Measurements from ENCODE around the gene KPTN.
A peak's percentile ranks its signal among the peaks of the same experiment; 100 is the strongest.

KPTN gene

DNA sequence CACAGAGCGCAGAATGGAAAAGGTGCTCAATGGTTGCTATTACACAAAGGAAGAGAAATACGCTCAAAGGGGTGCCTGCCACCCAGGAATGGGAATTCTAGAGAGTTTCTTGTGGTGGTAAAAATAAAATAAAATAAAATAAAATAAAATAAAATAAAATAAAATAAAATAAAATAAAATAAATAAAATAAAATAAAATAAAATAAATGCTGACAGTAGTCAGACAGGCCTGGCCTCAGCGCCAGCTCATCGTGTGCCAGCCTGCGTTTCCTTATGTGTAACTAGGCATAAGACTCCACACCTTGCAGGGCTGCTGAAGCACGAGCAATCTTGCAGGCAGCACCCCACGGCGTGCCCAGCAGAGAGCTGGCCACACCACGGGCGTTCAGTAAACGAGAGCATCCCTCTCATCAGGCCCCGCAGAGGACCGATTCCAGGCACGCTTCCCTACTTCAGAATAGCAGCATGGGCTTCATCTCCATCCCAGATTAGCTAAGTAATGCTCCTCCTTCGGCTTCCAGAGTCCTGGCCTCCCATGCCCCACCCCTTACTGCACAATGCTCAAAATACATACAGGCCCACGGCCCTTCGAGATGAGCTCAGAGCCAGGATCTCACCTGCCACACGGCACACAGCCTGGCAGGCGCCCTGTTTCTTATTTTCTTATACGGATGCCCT, 25.3 kb upstream of the KPTN start:
- FAIRE-seq, result peak; percentile 17
- no peak for DNase-seq (ENCODE audit: low spot score)

DNA sequence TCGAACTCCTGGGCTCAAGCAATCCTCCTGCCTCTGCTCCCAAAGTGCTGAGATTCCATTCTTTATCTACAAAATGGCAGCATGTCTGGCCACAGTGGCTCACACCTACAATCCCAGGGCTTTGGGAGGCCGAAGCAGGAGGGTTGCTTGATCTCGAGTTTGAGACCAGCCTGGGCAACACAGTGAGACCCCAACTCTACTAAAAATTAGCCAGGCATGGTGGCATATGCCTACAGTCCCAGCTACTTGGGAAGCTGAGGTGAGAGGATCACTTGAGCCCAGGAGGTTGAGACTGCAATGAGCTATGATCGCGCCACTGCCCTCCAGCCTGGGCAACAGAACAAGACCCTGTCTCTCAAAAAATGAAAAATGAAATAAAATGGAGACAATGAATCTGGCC, 24.7 kb upstream of the KPTN start:
- no peak for FAIRE-seq
- DNase-seq (ENCODE audit: low spot score), result no peak

- FAIRE-seq (no peak), DNase-seq (ENCODE audit: low spot score) (no peak)
Measured at GRCh38 chr19:47507924-47508553, 24.0 kb upstream of the KPTN start.

- FAIRE-seq, result no peak
- no peak for DNase-seq (ENCODE audit: low spot score)
Measured at GRCh38 chr19:47507012-47507411, 23.0 kb upstream of the KPTN start.

DNA sequence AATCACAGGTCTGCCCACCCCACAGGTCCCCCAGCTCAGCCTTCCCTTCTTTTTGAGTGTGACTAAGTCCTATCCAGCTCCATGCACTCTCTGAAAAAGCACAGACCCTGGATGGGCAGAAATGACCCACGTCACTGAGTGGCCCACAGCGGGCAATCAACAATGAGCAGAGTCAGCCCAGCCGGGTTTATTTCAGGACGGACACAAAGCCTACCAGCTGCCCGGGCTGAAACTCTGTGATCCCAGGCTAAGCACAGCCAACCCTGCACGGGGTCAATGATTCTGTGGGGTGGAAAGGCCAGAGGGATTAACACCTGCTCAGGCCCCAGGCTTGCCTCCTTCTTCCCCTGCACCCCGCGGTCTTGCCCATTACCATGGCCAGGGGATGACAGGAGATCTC, 22.4 kb upstream of the KPTN start:
- FAIRE-seq (no peak), DNase-seq (ENCODE audit: low spot score) (no peak)

GRCh38 chr19:47505506-47505905, 21.5 kb upstream of the KPTN start:
- DNase-seq (ENCODE audit: low spot score), result no peak
- no peak for FAIRE-seq

DNA sequence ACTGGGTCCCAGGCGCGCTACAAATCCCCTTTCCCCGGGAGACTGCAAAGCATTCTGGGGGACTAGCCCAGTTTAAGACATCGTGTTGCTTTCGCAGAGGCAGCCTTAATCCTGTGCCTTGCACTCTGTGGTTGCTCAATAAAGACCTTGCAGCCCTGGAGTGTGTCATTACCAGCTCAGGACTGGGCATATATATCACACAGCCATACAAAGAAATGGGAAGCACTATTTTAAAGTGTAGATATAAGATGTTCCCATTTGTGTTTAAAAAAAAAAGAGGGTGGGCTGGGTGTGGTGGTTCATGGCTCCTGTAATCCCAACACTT, 19.8 kb upstream of the KPTN start:
- DNase-seq (ENCODE audit: low spot score) (no peak), FAIRE-seq (no peak)

GRCh38 chr19:47503130-47503825, 19.3 kb upstream of the KPTN start:
- no peak for DNase-seq (ENCODE audit: low spot score)
- no peak for FAIRE-seq

DNA sequence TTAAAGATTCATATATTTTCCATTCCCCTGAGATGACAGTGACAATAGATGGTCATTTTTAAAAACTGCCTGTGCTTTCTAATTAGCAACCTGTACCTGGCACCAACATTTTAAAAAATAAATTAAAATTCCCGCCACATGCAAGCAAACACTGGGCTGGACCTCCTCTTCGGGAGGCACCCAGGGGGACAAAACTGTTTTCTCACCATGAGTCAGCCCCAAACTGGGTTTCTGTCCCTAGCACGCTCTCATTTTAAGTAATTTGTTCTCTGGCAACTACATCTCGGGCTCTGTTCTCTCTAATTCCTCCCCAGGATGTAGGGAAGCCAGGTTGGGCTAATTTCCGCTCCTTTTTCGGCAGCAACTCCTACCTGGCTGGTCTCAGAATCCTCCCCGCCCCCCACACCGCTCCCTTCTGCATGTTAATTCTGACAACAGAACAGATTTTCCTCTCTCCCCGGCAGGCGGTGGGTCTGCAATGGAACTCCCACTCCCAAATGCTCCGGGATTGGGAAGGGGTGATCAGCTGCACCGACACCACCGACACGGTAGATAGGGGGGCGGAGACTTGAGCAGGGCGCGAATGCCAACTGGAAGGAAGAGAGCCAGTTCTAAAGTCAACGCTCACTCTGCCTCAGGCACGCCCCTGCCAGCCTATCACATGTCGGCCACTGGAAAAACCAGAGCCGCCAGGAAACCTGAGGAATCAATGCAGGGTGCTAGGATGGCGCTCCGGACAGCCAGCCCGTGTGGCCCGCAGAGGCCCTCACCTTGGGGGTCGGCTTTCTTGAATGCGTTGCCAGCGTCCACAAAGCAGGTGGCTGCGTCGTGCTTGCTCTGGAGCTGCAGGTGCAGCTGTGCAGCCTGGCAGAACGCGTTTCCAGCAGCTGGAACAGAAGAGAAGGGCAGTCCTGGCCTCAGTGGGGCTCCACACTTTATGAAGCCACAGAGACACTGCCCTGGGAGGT, 16.1 kb upstream of the KPTN start:
- FAIRE-seq (no peak), DNase-seq (ENCODE audit: low spot score) (no peak)

DNA sequence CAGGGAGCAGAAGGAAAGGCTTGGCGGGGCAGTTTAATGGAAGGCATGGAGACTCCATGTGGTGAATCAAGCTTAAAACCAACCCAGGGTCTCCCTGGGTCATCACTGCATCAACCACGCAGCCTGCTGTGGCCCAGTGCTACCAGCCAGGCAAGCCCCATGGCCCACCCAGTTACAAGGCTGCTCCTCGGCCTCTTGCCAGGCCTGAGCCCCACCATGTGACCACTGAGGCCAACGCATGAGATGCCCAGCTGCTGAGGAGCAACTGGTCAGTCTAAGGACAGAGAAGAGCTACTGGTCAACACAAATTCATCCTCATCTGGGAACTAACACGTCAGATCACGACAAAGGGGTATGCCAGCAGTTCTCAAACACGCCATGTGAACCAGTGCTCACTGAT, 15.4 kb upstream of the KPTN start:
- DNase-seq (ENCODE audit: low spot score) (no peak), FAIRE-seq (no peak)

- FAIRE-seq, result no peak
- no peak for DNase-seq (ENCODE audit: low spot score)
Measured at GRCh38 chr19:47498561-47498960, 14.5 kb upstream of the KPTN start.

GRCh38 chr19:47497821-47498520, 14.0 kb upstream of the KPTN start:
- no peak for FAIRE-seq

DNA sequence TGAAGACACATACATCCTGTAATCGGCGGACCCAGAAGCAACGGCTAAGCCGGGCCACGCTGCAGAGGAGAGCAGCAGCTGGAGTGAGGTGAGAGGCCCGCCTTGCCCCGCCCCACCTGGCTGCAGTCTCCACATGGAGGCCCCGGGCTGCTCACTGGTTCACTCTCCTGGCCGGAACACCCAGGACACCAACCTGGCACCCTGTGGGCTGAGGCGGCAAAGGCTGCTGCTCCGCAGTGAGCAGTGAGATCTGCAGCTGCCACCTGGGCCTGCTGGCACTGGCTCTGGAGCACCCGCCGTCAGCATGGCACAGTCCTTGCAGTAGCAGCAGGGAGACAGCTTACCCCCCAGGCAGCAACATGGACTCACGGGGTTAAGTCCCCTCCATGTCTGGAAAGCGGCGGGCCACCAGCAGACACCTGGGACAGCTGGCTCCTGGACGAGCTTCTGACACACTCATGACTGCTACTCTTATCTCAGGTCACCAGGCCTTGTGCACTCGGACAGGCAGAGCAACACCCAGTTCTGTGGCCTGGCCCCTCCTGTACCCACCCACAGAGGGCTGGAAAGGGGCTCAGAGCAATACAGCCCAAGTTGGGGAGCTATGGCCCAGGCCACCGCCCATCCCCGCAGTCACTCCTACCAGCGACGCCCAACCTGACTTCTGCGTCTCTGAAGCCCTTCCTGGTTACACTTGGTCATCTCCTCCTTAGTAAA, 13.2 kb upstream of the KPTN start:
- DNase-seq (ENCODE audit: low spot score) (no peak), FAIRE-seq (no peak)

More at GRCh38 chr19:47497821-47498520, 14.0 kb upstream of the KPTN start:
- DNase-seq (ENCODE audit: low spot score), result no peak

GRCh38 chr19:47495478-47496372, 11.7 kb upstream of the KPTN start:
- no peak for DNase-seq (ENCODE audit: low spot score)
- FAIRE-seq, result no peak

GRCh38 chr19:47494729-47495128, 10.7 kb upstream of the KPTN start:
- no peak for DNase-seq (ENCODE audit: low spot score)
- no peak for FAIRE-seq

GRCh38 chr19:47494211-47494547, 10.2 kb upstream of the KPTN start:
- DNase-seq (ENCODE audit: low spot score) (no peak), FAIRE-seq (no peak)

DNA sequence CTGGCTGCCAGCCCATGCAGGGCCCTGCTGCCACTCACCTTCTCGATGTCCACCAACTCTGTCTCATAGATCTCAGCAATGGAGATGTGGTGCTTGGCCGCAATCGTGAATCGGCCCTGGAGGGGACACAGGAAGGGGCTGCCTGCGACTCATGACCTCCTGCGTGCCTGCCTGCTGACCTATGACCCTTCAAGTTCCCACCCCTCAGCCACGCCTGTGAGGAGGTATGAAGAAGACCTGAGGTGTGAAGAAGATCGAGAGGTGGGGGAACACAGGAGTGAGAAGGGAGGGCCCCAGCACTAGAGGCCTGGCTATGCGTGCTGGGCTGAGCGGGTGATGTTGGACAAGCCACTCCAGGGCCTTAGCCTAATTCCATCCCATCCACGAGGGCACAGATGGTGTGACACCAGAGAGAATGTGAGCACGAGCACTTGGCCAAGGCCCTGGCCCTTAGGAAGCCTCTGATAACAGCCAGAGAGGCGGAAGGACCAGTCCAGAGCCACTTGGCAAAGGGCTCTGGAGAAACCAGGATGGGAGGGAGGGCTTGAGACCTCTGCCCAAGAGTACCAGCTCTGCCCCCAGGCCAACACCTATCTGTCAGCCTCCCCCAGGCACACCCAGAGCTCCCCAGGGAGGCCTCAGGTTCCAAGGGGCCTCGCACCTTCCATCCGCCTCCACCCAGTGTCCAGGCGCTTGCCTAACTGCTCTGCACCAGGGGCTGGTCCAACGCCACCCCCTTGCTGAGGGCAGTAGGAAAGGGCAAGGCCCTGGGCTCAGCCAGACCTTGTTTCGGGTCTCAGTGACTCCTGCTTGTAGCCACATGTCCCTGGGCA, 9.6 kb upstream of the KPTN start:
- FAIRE-seq, result no peak

GRCh38 chr19:47492571-47493377, 8.8 kb upstream of the KPTN start:
- FAIRE-seq (no peak), DNase-seq (ENCODE audit: low spot score) (no peak)

More for the DNA sequence above, 9.6 kb upstream of the KPTN start:
- no peak for DNase-seq (ENCODE audit: low spot score)
